ENCODE data around the gene VDR. TPM values are rescaled to one million over a fixed set of nuclear protein-coding genes. Genes with fewer than 3 reads are reported as not detected.

Gene VDR
- polyA plus RNA-seq, 1 donor from 2014 or later = not detected

- Histone ChIP-seq H3K9me2 (ENCODE audit: insufficient read depth, low read length) (no peaks in the 10 kb centered on the region), H3K4me3 (ENCODE audit: low read length) (no peak overlapping the region), H2AFZ (ENCODE audit: low read depth, low read length) (no peak overlapping the region), H3K9ac (ENCODE audit: low read length) (no peak overlapping the region), H3K79me2 (replicated peaks; ENCODE audit: insufficient read depth, low read length) (no peaks in the 10 kb centered on the region), H4K20me1 (ENCODE audit: insufficient read depth) (no peaks in the 10 kb centered on the region), H3F3A (ENCODE audit: insufficient read depth, low read length, poor library complexity, severe bottlenecking) (no peaks in the 10 kb centered on the region), H3K4me2 (ENCODE audit: low read length) (no peak overlapping the region), H3K9me3 (ENCODE audit: low read length) (no peaks in the 10 kb centered on the region), H3K27ac (ENCODE audit: low read length) (no peak overlapping the region), H3K36me3 (ENCODE audit: insufficient read depth, low read length) (no peaks in the 10 kb centered on the region), H3K27me3 (ENCODE audit: insufficient read depth, low read depth, low read length) (no peaks in the 10 kb centered on the region)
- TF ChIP-seq REST (IDR thresholded peaks at IDR 0.05; ENCODE audit: borderline replicate concordance) = no peak
These were observed 41.9 kb downstream of the VDR start for GRCh38 chr12:47862881-47863280.

GRCh38 chr12:47862167-47862750 is 42.5 kb downstream of the VDR start:
- H3K36me3 ChIP-seq (ENCODE audit: insufficient read depth, low read length) = no peaks in the 10 kb centered on the region
- no peak overlapping the region for H3K4me2 ChIP-seq (ENCODE audit: low read length)

More at GRCh38 chr12:47862167-47862750, 42.5 kb downstream of the VDR start:
- Histone ChIP-seq H3K9ac (ENCODE audit: low read length) (no peak overlapping the region), H3K27ac (ENCODE audit: low read length) (no peak overlapping the region), H2AFZ (ENCODE audit: low read depth, low read length) (no peak overlapping the region), H3K9me3 (ENCODE audit: low read length) (no peaks in the 10 kb centered on the region), H3F3A (ENCODE audit: insufficient read depth, low read length, poor library complexity, severe bottlenecking) (no peaks in the 10 kb centered on the region), H3K4me3 (ENCODE audit: low read length) (no peak overlapping the region), H3K27me3 (ENCODE audit: insufficient read depth, low read depth, low read length) (no peaks in the 10 kb centered on the region), H4K20me1 (ENCODE audit: insufficient read depth) (no peaks in the 10 kb centered on the region), H3K9me2 (ENCODE audit: insufficient read depth, low read length) (no peaks in the 10 kb centered on the region), H3K79me2 (replicated peaks; ENCODE audit: insufficient read depth, low read length) (no peaks in the 10 kb centered on the region)
- TF ChIP-seq, protein P1, sequence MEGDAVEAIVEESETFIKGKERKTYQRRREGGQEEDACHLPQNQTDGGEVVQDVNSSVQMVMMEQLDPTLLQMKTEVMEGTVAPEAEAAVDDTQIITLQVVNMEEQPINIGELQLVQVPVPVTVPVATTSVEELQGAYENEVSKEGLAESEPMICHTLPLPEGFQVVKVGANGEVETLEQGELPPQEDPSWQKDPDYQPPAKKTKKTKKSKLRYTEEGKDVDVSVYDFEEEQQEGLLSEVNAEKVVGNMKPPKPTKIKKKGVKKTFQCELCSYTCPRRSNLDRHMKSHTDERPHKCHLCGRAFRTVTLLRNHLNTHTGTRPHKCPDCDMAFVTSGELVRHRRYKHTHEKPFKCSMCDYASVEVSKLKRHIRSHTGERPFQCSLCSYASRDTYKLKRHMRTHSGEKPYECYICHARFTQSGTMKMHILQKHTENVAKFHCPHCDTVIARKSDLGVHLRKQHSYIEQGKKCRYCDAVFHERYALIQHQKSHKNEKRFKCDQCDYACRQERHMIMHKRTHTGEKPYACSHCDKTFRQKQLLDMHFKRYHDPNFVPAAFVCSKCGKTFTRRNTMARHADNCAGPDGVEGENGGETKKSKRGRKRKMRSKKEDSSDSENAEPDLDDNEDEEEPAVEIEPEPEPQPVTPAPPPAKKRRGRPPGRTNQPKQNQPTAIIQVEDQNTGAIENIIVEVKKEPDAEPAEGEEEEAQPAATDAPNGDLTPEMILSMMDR (IDR thresholded peaks at IDR 0.05; ENCODE audit: poor library complexity, severe bottlenecking) = no peak
- no peak for TF ChIP-seq MXI1 (conservative IDR thresholded peaks at IDR 0.05; ENCODE audit: poor library complexity, severe bottlenecking)
- no peak for TF ChIP-seq EZH2 (IDR thresholded peaks at IDR 0.05; ENCODE audit: borderline replicate concordance, insufficient read depth, low read length, poor library complexity, severe bottlenecking)
- TF ChIP-seq REST (IDR thresholded peaks at IDR 0.05; ENCODE audit: borderline replicate concordance) = no peak
- no peak for TF ChIP-seq TAF1 (IDR thresholded peaks at IDR 0.05; ENCODE audit: low read depth)
- no peak for TF ChIP-seq EP300 (conservative IDR thresholded peaks at IDR 0.05; ENCODE audit: poor library complexity, severe bottlenecking)
- TF ChIP-seq RAD21 (conservative IDR thresholded peaks at IDR 0.05) = no peak
- no peak for TF ChIP-seq POLR2AphosphoS5 (IDR thresholded peaks at IDR 0.05)
